Ovary (tissue), 9 donors: ENCODE data around the gene CACNA2D3. TPM values are rescaled to one million over a fixed set of nuclear protein-coding genes. Genes with fewer than 3 reads are reported as not detected.

Experiments used
- DNase-seq, 5 donors: peaks; one replicate each; pipeline ENCODE4 v3.0.0-alpha.2; 2019 to 2020
- H3K27ac ChIP-seq, 2 donors: fragments of 200-600 bp; one replicate each; pipeline versions ENCODE4 v1.5.1 to v1.8.0; 2019 to 2022
- H3K27me3 ChIP-seq: fragments of 200-600 bp; one replicate; pipeline ENCODE4 v1.8.0; 2022
- H3K36me3 ChIP-seq: fragments of 200-600 bp; sonication (generic); one replicate; pipeline ENCODE4 v1.5.1; 2019
- H3K4me1 ChIP-seq: one replicate; pipeline ENCODE4 v1.8.1; 2013; ENCODE audit warnings: mild to moderate bottlenecking, moderate library complexity; ENCODE audit not compliant: insufficient read depth
- H3K4me3 ChIP-seq: fragments of 200-600 bp; sonication (generic); one replicate; pipeline ENCODE4 v1.5.1; 2017
- H3K9me3 ChIP-seq, 2 donors: fragments of 200-600 bp in 1 of 2; sonication (generic) in 1 of 2; one replicate each; pipeline versions ENCODE4 v1.5.1 to v1.8.1; 2013 to 2019; ENCODE audit warnings: mild to moderate bottlenecking in 1 of 2, moderate library complexity in 1 of 2
- CTCF ChIP-seq, 3 donors: fragments of 450-650 bp in 2 of 3; fragments of 200-600 bp in 1 of 3; IDR thresholded peaks; one replicate each; pipeline versions ENCODE4 v1.5.1 to v1.8.0; 2016 to 2022; ENCODE audit warnings: antibody characterized with exemption in 3 of 3, mild to moderate bottlenecking in 1 of 3
- EP300 ChIP-seq: sonication (generic); formaldehyde crosslinking; IDR thresholded peaks from one replicate; pipeline ENCODE4 v1.6.1; 2017; ENCODE audit warnings: antibody characterized with exemption
- POLR2A ChIP-seq: fragments of 450-650 bp; IDR thresholded peaks from one replicate; pipeline ENCODE4 v1.6.1; 2017; ENCODE audit warnings: antibody characterized with exemption, mild to moderate bottlenecking, moderate library complexity
- WGBS, 3 donors: extraction: QIAGEN DNeasy Blood & Tissue Kit in 1 of 3; methylation state at CpG; one replicate each; pipeline versions ENCODE4 v1.1.5 to v1.1.7; 2013 to 2017; 5-methylcytosine and 5-hydroxymethylcytosine counted together
- intact Hi-C, 4 donors: fragments of 100-400 bp; cut with DNase I; formaldehyde crosslinking; loops; one replicate each; pipeline versions ENCODE4 v1.11.0 to v1.15.1; 2022 to 2023
- polyA plus RNA-seq, 2 donors: library from polyadenylated mRNA; stranded (reverse); fragments of 200-250 nt in 1 of 2; fragments of 350-450 nt in 1 of 2; fragmentation: Illumina TruSeq in 1 of 2; extraction: RNeasy Lipid Tissue Mini Kit (QIAGEN cat#74804) in 1 of 2; gene quantifications; one replicate each; pipeline ENCODE4 v1.2.3, GENCODE V29; 2013 to 2014
- total RNA-seq, 7 donors: library from RNA; depleted of rRNA in 2 of 7; stranded (reverse); fragments of >200 nt in 2 of 7; fragmentation: NEBNext Ultra II Directional in 3 of 7; extraction: Animal tissue kit (Norgen Biotek cat#: 25700) in 3 of 7; gene quantifications; one replicate each; pipeline versions ENCODE4 v1.1.0 to v1.2.4, GENCODE V29; 2016 to 2023
- donor health status: DM: no; HTN: no; CAD: no; lungs with moderate emphysema.
- donor health status: DM: no; HTN: no; CAD: no.
- donor health status: Bipolar disorder and iron deficiency.
- donor health status: DM: yes; HTN: yes; CAD: no.
- donor health status: DM: no; HTN: no; CAD: no.
- donor health status: DM: yes; HTN: yes; CAD: no.

Gene CACNA2D3
- total and polyA plus RNA-seq, 9 donors, result 2.0 to 10.1 (median 4.7) TPM

DNA sequence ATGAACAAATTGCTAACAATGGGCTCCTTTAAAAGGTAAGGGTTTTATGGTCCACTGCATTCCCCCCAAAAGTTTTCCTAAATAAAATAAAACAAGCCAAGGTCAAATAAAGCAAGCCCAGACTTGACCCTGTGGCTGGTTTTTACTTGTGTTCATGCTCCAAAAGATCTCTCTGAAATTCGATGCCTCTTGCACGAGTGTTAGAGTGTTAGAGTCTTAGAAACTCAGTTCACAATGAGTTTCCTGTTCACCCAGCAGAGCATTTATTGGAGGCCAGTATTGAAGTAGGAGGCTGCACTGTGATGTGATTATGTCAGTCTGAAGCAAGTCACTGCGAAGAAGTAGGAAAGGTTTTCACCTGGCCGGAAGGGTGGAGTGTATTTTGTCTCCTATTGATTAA lies 865.4 kb downstream of the CACNA2D3 start:
- Histone ChIP-seq H3K27me3 (no peaks in the 10 kb centered on the region), H3K9me3 (no peaks in the 10 kb centered on the region), H3K4me3 (no peak overlapping the region), H3K36me3 (no peaks in the 10 kb centered on the region), H3K4me1 (peaks cover 8% of the 10 kb centered on the region), H3K27ac (peak overlapping the region in 1 of 2 donors; percentile 19)
- 68 to 78% (median 73%) methylated on average over 4 of the region's 4 CpGs for WGBS, 3 donors
- DNase-seq, result no peak
- TF ChIP-seq EP300, result no peak
- TF ChIP-seq POLR2A, result no peak
- TF ChIP-seq CTCF (IDR thresholded peaks at IDR 0.05), result no peak
- intact Hi-C loops, result no loop called here

DNA sequence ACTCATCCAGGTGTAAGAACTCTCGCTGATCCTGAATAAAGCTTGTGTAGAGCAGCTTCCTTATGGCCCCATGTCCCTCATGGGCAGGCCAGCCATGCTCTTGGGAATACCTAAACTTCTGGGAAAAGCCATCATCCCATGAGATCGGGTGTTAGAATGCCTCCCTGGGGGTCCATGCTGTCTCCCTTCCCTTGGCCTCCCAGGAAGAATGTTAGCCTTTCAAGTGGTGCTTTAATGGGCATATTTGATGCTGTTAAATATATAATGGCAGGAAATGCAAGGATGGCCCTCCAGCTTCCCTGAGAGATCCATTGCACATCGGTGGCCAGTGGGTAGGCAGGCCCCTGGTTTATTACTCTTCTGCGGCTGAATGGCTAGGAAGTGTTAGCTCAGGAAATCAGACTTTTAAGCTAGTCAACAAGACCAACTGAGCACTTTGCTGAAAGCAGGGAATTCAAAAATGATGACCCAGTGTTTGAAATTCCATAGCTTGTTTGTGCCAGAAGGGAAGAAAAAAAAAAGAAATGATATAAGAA lies 866.0 kb downstream of the CACNA2D3 start:
- intact Hi-C loops, result no loop called here
- TF ChIP-seq EP300 (no peak), POLR2A (no peak), CTCF (IDR thresholded peaks at IDR 0.05) (no peak)
- H3K27ac ChIP-seq, result peak overlapping the region in 1 of 2 donors; percentile 19
- H3K36me3 ChIP-seq, result no peaks in the 10 kb centered on the region
- WGBS, 3 donors, result 52 to 60% (median 56%) methylated on average over 4 of the region's 4 CpGs
- no peaks in the 10 kb centered on the region for H3K27me3 ChIP-seq
- peaks cover 8% of the 10 kb centered on the region for H3K4me1 ChIP-seq
- no peak overlapping the region for H3K4me3 ChIP-seq
- no peak for DNase-seq
- H3K9me3 ChIP-seq, result no peaks in the 10 kb centered on the region

- TF ChIP-seq CTCF (IDR thresholded peaks at IDR 0.05) (no peak), POLR2A (no peak), EP300 (no peak)
- WGBS, 3 donors, result 25 to 26% (median 25%) methylated on average over 5 of the region's 5 CpGs
- Histone ChIP-seq H3K4me1 (peaks cover 8% of the 10 kb centered on the region), H3K27ac (peak overlapping the region in 1 of 2 donors; percentile 19), H3K27me3 (no peaks in the 10 kb centered on the region), H3K4me3 (no peak overlapping the region), H3K36me3 (no peaks in the 10 kb centered on the region), H3K9me3 (no peaks in the 10 kb centered on the region)
- intact Hi-C loops, result no loop called here
- peak; percentile 42 to 75 (median 62) for DNase-seq
These were observed 866.7 kb downstream of the CACNA2D3 start for GRCh38 chr3:54988838-54989630.

DNA sequence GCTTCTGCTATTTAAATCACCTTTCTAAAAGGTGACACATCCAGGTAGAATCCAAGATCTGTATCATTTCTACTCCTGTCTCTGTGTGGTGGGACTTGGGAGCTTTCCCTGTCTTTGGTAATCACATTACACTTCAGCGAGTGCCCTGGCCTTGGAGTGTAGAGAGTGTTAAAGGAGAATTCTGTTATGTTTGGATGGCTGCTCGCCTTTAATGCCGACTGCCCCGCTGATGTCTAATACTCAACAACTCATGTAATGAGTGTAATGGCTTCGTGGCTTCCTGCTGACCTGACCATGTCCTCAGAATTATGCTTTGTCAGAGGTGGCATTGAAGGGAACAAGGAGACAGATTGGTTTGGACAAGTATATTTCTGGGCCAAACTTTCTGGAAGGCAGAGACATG lies 871.8 kb downstream of the CACNA2D3 start:
- 75 to 83% (median 75%) methylated on average over 5 of the region's 5 CpGs for WGBS, 3 donors
- TF ChIP-seq CTCF (IDR thresholded peaks at IDR 0.05), result no peak
- TF ChIP-seq POLR2A, result no peak
- TF ChIP-seq EP300, result no peak
- DNase-seq, result no peak
- intact Hi-C loops, result no loop called here
- Histone ChIP-seq H3K27ac (no peak overlapping the region), H3K4me1 (peaks cover 1% of the 10 kb centered on the region), H3K9me3 (no peaks in the 10 kb centered on the region), H3K4me3 (no peak overlapping the region), H3K36me3 (no peaks in the 10 kb centered on the region), H3K27me3 (no peaks in the 10 kb centered on the region)
